GM23248 (cell line): ENCODE data around the gene SPG21. TPM values are rescaled to one million over a fixed set of nuclear protein-coding genes. Genes with fewer than 3 reads are reported as not detected.

ENCODE experiments used
- DNase-seq: peaks from one replicate; pipeline ENCODE4 v3.0.0-alpha.2; 2015
- H2AFZ ChIP-seq: fragments of 200-600 bp; sonication (generic); 2 replicates; pipeline ENCODE4 v1.6.1; 2016; ENCODE audit warnings: antibody characterized with exemption
- H3F3A ChIP-seq: fragments of 200-600 bp; sonication (generic); 2 replicates; pipeline ENCODE4 v1.6.1; 2016; ENCODE audit warnings: mild to moderate bottlenecking, antibody characterized with exemption, mixed run types; ENCODE audit not compliant: insufficient read depth
- H3K27ac ChIP-seq: fragments of 200-600 bp; sonication (generic); 2 replicates; pipeline ENCODE4 v1.5.1; 2016; ENCODE audit warnings: mild to moderate bottlenecking
- H3K27me3 ChIP-seq: fragments of 200-600 bp; sonication (generic); replicated peaks from 2 replicates; pipeline ENCODE4 v1.6.1; 2016; ENCODE audit warnings: mild to moderate bottlenecking; ENCODE audit not compliant: insufficient read depth
- H3K36me3 ChIP-seq: fragments of 200-600 bp; sonication (generic); 2 replicates; pipeline ENCODE4 v1.6.1; 2016; ENCODE audit warnings: low read depth, mild to moderate bottlenecking
- H3K4me1 ChIP-seq: fragments of 200-600 bp; sonication (generic); 2 replicates; pipeline ENCODE4 v1.6.1; 2016; ENCODE audit warnings: mild to moderate bottlenecking; ENCODE audit not compliant: insufficient read depth
- H3K4me2 ChIP-seq: fragments of 200-600 bp; sonication (generic); one replicate; pipeline ENCODE4 v1.6.1; 2016; ENCODE audit warnings: mild to moderate bottlenecking; ENCODE audit not compliant: unreplicated experiment
- H3K4me3 ChIP-seq: fragments of 200-600 bp; sonication (generic); 2 replicates; pipeline ENCODE4 v1.5.1; 2016; ENCODE audit warnings: mild to moderate bottlenecking
- H3K79me2 ChIP-seq: fragments of 200-600 bp; sonication (generic); 2 replicates; pipeline ENCODE4 v1.6.1; 2016; ENCODE audit warnings: mild to moderate bottlenecking; ENCODE audit not compliant: insufficient read depth
- H3K9ac ChIP-seq: fragments of 200-600 bp; sonication (generic); 2 replicates; pipeline ENCODE4 v1.6.1; 2016; ENCODE audit warnings: mild to moderate bottlenecking
- H3K9me2 ChIP-seq: fragments of 200-600 bp; sonication (generic); 2 replicates; pipeline ENCODE4 v1.6.1; 2016; ENCODE audit warnings: mixed run types, mild to moderate bottlenecking, moderate library complexity; ENCODE audit not compliant: insufficient read depth
- H3K9me3 ChIP-seq: fragments of 200-600 bp; sonication (generic); one replicate; pipeline ENCODE4 v1.6.1; 2017; ENCODE audit warnings: low read depth
- H4K20me1 ChIP-seq: fragments of 200-600 bp; sonication (generic); 2 replicates; pipeline ENCODE4 v1.6.0; 2016; ENCODE audit not compliant: insufficient read depth
- EZH2 ChIP-seq: fragments of 200-600 bp; sonication (generic); IDR thresholded peaks from 2 replicates; pipeline ENCODE4 v1.6.1; 2018; ENCODE audit warnings: antibody characterized with exemption, mild to moderate bottlenecking; ENCODE audit not compliant: insufficient read depth, poor library complexity, severe bottlenecking
- EZH2phosphoT487 ChIP-seq: fragments of 200-600 bp; sonication (generic); IDR thresholded peaks from 2 replicates; pipeline ENCODE4 v1.6.1; 2018; ENCODE audit warnings: antibody characterized with exemption, moderate library complexity, mild to moderate bottlenecking, low read depth; ENCODE audit not compliant: insufficient read depth
- WGBS, 2 experiments: methylation state at CpG; one replicate each; pipeline ENCODE4 v1.1.6; 2015 to 2017; ENCODE audit warnings: low lambda C conversion rate in 2 of 2, low coverage in 1 of 2; ENCODE audit errors: missing lambda C conversion rate in 2 of 2; 5-methylcytosine and 5-hydroxymethylcytosine counted together
- in situ Hi-C: fragments of 300-500 bp; cut with MboI; formaldehyde crosslinking; loops from 2 replicates; pipeline ENCODE4 v1.15.0; 2020
- polyA plus RNA-seq: library from polyadenylated mRNA; unstranded; fragments of >200 nt; fragmentation: Nextera tagmentation; extraction: Ambion mirVana; gene quantifications from 2 replicates; pipeline ENCODE4 v1.2.1, GENCODE V29; 2016
- total RNA-seq: library from RNA; depleted of rRNA; stranded (reverse); fragments of >200 nt; shearing (Covaris generic); gene quantifications from 2 replicates; pipeline ENCODE4 v1.2.3, GENCODE V29; 2014

The SPG21 gene
- total and polyA plus RNA-seq, 2 experiments from 2014 or later: 78.4 to 106 TPM

DNA sequence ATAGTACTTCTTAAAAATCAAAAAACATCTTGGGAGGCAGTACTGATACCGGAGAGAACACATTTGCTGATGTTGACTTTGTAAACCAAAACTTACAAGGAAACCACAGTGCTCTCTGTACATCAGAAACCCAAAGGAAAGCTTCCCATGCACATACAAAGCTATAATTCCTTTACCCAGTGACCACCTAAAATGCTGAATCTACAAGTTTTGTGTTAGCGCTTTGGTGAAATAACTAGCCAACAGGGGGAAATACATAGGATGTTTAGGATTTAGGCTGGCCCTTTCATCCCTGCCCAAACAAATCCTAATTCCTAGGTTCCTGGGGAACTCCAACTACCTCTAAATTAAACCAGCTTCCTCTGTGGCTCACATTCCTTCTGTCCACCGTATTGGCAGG lies 15.3 kb upstream of the SPG21 start:
- Histone ChIP-seq H3K4me2 (no peak overlapping the region), H4K20me1 (no peaks in the 10 kb centered on the region), H3K27me3 (no peaks in the 10 kb centered on the region), H2AFZ (no peak overlapping the region), H3K4me1 (no peaks in the 10 kb centered on the region), H3K27ac (no peak overlapping the region), H3K9ac (no peak overlapping the region), H3K36me3 (peaks cover 10% of the 10 kb centered on the region; the same call in 1 of the 2 replicates), H3K4me3 (no peak overlapping the region), H3F3A (no peaks in the 10 kb centered on the region; the same call in 1 of the 2 replicates), H3K9me2 (no peaks in the 10 kb centered on the region), H3K9me3 (no peaks in the 10 kb centered on the region), H3K79me2 (no peaks in the 10 kb centered on the region)
- in situ Hi-C loops: no loop called here
- TF ChIP-seq EZH2 (no peak), EZH2phosphoT487 (no peak)
- 79 to 85% methylated on average over 3 of the region's 3 CpGs for WGBS, 2 experiments
- no peak for DNase-seq

GRCh38 chr15:64997745-64998375 lies 8.1 kb upstream of the SPG21 start:
- DNase-seq: peak; percentile 26
- H3K79me2 ChIP-seq: no peaks in the 10 kb centered on the region
- no peak overlapping the region for H3K4me3 ChIP-seq
- 23 to 30% methylated on average over 4 of the region's 4 CpGs for WGBS, 2 experiments
- in situ Hi-C loops: no loop called here
- no peaks in the 10 kb centered on the region for H3K9me2 ChIP-seq
- H3F3A ChIP-seq: peaks cover 8% of the 10 kb centered on the region; the same call in 1 of the 2 replicates
- no peak overlapping the region for H3K4me2 ChIP-seq
- H3K4me1 ChIP-seq: no peaks in the 10 kb centered on the region
- H2AFZ ChIP-seq: no peak overlapping the region
- H3K9ac ChIP-seq: no peak overlapping the region
- peaks cover under 1% of the 10 kb centered on the region; the same call in 1 of the 2 replicates for H3K36me3 ChIP-seq
- H3K9me3 ChIP-seq: no peaks in the 10 kb centered on the region
- H4K20me1 ChIP-seq: no peaks in the 10 kb centered on the region
- TF ChIP-seq EZH2phosphoT487: no peak
- TF ChIP-seq EZH2: no peak
- no peaks in the 10 kb centered on the region for H3K27me3 ChIP-seq
- H3K27ac ChIP-seq: no peak overlapping the region

- H3K36me3 ChIP-seq: no peaks in the 10 kb centered on the region; the same call in 1 of the 2 replicates
- peaks cover 8% of the 10 kb centered on the region; the same call in 1 of the 2 replicates for H3F3A ChIP-seq
- no peak overlapping the region for H2AFZ ChIP-seq
- WGBS, 2 experiments: 78 to 83% methylated on average over 5 of the region's 5 CpGs
- no peak overlapping the region for H3K9ac ChIP-seq
- H4K20me1 ChIP-seq: no peaks in the 10 kb centered on the region
- no peak overlapping the region for H3K4me2 ChIP-seq
- no peaks in the 10 kb centered on the region for H3K9me3 ChIP-seq
- no peak for TF ChIP-seq EZH2phosphoT487
- no peak for TF ChIP-seq EZH2
- no peak for DNase-seq
- no peak overlapping the region for H3K27ac ChIP-seq
- in situ Hi-C loops: no loop called here
- no peaks in the 10 kb centered on the region for H3K79me2 ChIP-seq
- H3K4me1 ChIP-seq: no peaks in the 10 kb centered on the region
- no peaks in the 10 kb centered on the region for H3K27me3 ChIP-seq
- H3K9me2 ChIP-seq: no peaks in the 10 kb centered on the region
- no peak overlapping the region for H3K4me3 ChIP-seq
Measured at GRCh38 chr15:64997066-64997465, 7.4 kb upstream of the SPG21 start.

DNA sequence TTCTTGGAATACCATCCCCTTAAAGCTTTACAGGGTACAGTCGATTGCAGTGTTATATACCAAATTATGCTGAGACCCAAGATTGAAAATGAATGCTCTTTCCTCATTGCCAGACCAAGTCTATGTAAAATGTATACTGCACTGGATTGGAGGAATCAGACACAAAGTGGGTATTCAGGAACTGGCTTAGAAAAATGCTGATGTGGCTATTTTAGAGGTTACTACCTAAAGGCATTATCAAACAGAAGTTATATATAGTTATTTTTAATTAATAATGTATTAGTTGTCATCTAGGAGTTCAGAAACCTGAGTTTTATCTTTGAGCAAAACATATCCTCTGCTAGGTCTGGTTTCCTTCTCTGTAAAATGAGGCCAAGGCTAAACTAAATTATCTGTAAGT lies 3.6 kb upstream of the SPG21 start:
- H4K20me1 ChIP-seq: no peaks in the 10 kb centered on the region
- no peaks in the 10 kb centered on the region for H3K27me3 ChIP-seq
- no peak overlapping the region for H3K9ac ChIP-seq
- TF ChIP-seq EZH2phosphoT487 (no peak), EZH2 (no peak)
- no peak for DNase-seq
- H3K4me1 ChIP-seq: peaks cover 4% of the 10 kb centered on the region; the same call in 1 of the 2 replicates
- H3K4me2 ChIP-seq: no peak overlapping the region
- no peaks in the 10 kb centered on the region for H3K36me3 ChIP-seq
- no peak overlapping the region for H3K4me3 ChIP-seq
- no peak overlapping the region for H3K27ac ChIP-seq
- in situ Hi-C loops: no loop called here
- no peaks in the 10 kb centered on the region for H3K9me2 ChIP-seq
- H2AFZ ChIP-seq: no peak overlapping the region
- peaks cover 13% of the 10 kb centered on the region for H3K79me2 ChIP-seq
- 74 to 87% methylated on average over 1 of the region's 1 CpG for WGBS, 2 experiments
- no peaks in the 10 kb centered on the region for H3K9me3 ChIP-seq
- H3F3A ChIP-seq: peaks cover 6% of the 10 kb centered on the region; the same call in 1 of the 2 replicates
